Esophagus squamous epithelium (tissue), 5 donors: ENCODE results near the gene SACS. TPM values are rescaled to one million over a fixed set of nuclear protein-coding genes. Genes with fewer than 3 reads are reported as not detected.
"Not testable (repeated sequence)": the region's sequence is repeated elsewhere in the genome, so short reads cannot be mapped to it uniquely, and the experiment has no call there.

ENCODE experiments used
- DNase-seq: peaks from one replicate; lab custom pipeline; 2025; lab: John Stamatoyannopoulos, UW
- H3K27ac ChIP-seq, 4 donors: fragments of 200-600 bp; sonication (generic); one replicate each; pipeline ENCODE4 v1.5.1; 2016 to 2019; ENCODE audit warnings: mild to moderate bottlenecking in 1 of 4
- H3K27me3 ChIP-seq, 4 donors: fragments of 200-600 bp; sonication (generic); 1 replicate in 3 of 4; 2 replicates in 1 of 4; pipeline versions ENCODE4 v1.5.1 to v1.6.0; 2017 to 2021; ENCODE audit warnings: antibody characterized with exemption in 1 of 4
- H3K36me3 ChIP-seq, 3 donors: fragments of 200-600 bp; sonication (generic); one replicate each; pipeline ENCODE4 v1.5.1; 2016 to 2019
- H3K4me1 ChIP-seq, 3 donors: fragments of 200-600 bp; sonication (generic); one replicate each; pipeline ENCODE4 v1.5.1; 2017 to 2019
- H3K4me3 ChIP-seq, 4 donors: fragments of 200-600 bp; sonication (generic); 1 replicate in 3 of 4; 2 replicates in 1 of 4; pipeline ENCODE4 v1.5.1; 2016 to 2019; ENCODE audit warnings: mild to moderate bottlenecking in 2 of 4, moderate library complexity in 1 of 4
- H3K9me3 ChIP-seq, 3 donors: fragments of 200-600 bp; sonication (generic); one replicate each; pipeline ENCODE4 v1.5.1; 2016 to 2019
- CTCF ChIP-seq, 6 experiments: fragments of 450-650 bp in 4 of 6; fragments of 200-600 bp in 2 of 6; sonication (generic) in 2 of 6; IDR thresholded peaks; one replicate each; pipeline ENCODE4 v1.5.1; 2016 to 2019; ENCODE audit warnings: antibody characterized with exemption in 6 of 6, mild to moderate bottlenecking in 4 of 6, moderate library complexity in 4 of 6
- POLR2A ChIP-seq, 4 donors: fragments of 450-650 bp; IDR thresholded peaks; one replicate each; pipeline ENCODE4 v1.6.1; 2017; ENCODE audit warnings: antibody characterized with exemption in 4 of 4, mild to moderate bottlenecking in 4 of 4, moderate library complexity in 3 of 4
- WGBS, 2 donors: methylation state at CpG; one replicate each; pipeline ENCODE4 v1.1.5; 2018; 5-methylcytosine and 5-hydroxymethylcytosine counted together
- intact Hi-C: fragments of 100-400 bp; cut with DNase I; formaldehyde crosslinking; loops from one replicate; pipeline ENCODE4 v1.15.0; 2022
- total RNA-seq, 4 donors: library from RNA; depleted of rRNA; stranded (reverse); fragments of >200 nt; gene quantifications; one replicate each; pipeline ENCODE4 v1.1.0, GENCODE V29; 2016
- donor health status: DM: yes; HTN: yes; CAD: no.

SACS gene
- total RNA-seq, 4 donors from 2014 or later = 3.0 to 14.5 (median 10.6) TPM

- no peak for TF ChIP-seq CTCF (IDR thresholded peaks at IDR 0.05)
- no peak for TF ChIP-seq POLR2A (IDR thresholded peaks at IDR 0.05)
- Histone ChIP-seq H3K9me3 (no peaks in the 10 kb centered on the region), H3K36me3 (no peaks in the 10 kb centered on the region), H3K27me3 (no peaks in the 10 kb centered on the region), H3K4me1 (peaks cover 3 to 22% (median 6%) of the 10 kb centered on the region in 3 donors), H3K4me3 (no peak overlapping the region), H3K27ac (peak overlapping the region in 1 of 4 donors; percentile 22)
- DNase-seq = no peak
- WGBS, 2 donors = 44 to 63% methylated on average over 3 of the region's 3 CpGs
- intact Hi-C loops = no loop called here
Observed at GRCh38 chr13:23447927-23448326, 14.4 kb upstream of the SACS start.

DNA sequence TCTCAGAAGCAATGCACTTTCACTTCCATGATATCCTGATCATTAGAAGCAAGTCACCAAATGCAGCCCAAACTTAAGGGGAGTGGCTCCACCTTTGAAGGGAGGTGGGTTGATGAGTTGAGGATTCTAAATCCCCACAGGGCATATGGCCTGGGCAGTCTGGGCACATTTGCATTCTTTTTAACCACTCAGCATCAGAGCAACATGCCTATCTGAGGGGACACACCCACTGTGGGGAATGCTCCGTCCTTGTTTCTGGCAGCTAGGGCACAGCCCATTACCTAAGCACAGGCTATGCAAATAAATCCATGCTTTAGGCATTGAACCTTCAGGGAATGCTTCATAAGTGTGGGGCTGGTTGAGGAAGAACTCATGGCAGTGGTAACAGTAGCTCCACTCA, 12.3 kb upstream of the SACS start:
- Histone ChIP-seq H3K4me1 (peaks cover 3 to 15% (median 4%) of the 10 kb centered on the region in 3 donors), H3K27ac (no peak overlapping the region), H3K27me3 (no peaks in the 10 kb centered on the region), H3K9me3 (no peaks in the 10 kb centered on the region), H3K36me3 (no peaks in the 10 kb centered on the region), H3K4me3 (no peak overlapping the region)
- no peak for DNase-seq
- WGBS, 2 donors = 30 to 71% methylated on average over 1 of the region's 1 CpG
- TF ChIP-seq CTCF (IDR thresholded peaks at IDR 0.05) (no peak), POLR2A (IDR thresholded peaks at IDR 0.05) (no peak)
- intact Hi-C loops = no loop called here

GRCh38 chr13:23443878-23444277, 10.4 kb upstream of the SACS start:
- Histone ChIP-seq H3K27ac (no peak overlapping the region), H3K9me3 (no peaks in the 10 kb centered on the region), H3K4me1 (peaks cover 0 to 8% (median 3%) of the 10 kb centered on the region in 3 donors), H3K4me3 (no peak overlapping the region), H3K27me3 (no peaks in the 10 kb centered on the region), H3K36me3 (no peaks in the 10 kb centered on the region)
- intact Hi-C loops = no loop called here
- no peak for TF ChIP-seq CTCF (IDR thresholded peaks at IDR 0.05)
- WGBS, 2 donors = 85 to 86% methylated on average over 2 of the region's 2 CpGs
- no peak for DNase-seq

GRCh38 chr13:23443110-23443509, 9.6 kb upstream of the SACS start:
- no peak overlapping the region for H3K27ac ChIP-seq
- H3K27me3 ChIP-seq = no peaks in the 10 kb centered on the region
- DNase-seq = no peak
- no peaks in the 10 kb centered on the region for H3K36me3 ChIP-seq
- WGBS, 2 donors = 56 to 70% methylated on average over 2 of the region's 2 CpGs
- no peaks in the 10 kb centered on the region for H3K9me3 ChIP-seq
- H3K4me3 ChIP-seq = no peak overlapping the region
- TF ChIP-seq CTCF (IDR thresholded peaks at IDR 0.05) (no peak), POLR2A (IDR thresholded peaks at IDR 0.05) (no peak)
- intact Hi-C loops = no loop called here
- H3K4me1 ChIP-seq = peaks cover 0 to 8% (median 3%) of the 10 kb centered on the region in 3 donors

DNA sequence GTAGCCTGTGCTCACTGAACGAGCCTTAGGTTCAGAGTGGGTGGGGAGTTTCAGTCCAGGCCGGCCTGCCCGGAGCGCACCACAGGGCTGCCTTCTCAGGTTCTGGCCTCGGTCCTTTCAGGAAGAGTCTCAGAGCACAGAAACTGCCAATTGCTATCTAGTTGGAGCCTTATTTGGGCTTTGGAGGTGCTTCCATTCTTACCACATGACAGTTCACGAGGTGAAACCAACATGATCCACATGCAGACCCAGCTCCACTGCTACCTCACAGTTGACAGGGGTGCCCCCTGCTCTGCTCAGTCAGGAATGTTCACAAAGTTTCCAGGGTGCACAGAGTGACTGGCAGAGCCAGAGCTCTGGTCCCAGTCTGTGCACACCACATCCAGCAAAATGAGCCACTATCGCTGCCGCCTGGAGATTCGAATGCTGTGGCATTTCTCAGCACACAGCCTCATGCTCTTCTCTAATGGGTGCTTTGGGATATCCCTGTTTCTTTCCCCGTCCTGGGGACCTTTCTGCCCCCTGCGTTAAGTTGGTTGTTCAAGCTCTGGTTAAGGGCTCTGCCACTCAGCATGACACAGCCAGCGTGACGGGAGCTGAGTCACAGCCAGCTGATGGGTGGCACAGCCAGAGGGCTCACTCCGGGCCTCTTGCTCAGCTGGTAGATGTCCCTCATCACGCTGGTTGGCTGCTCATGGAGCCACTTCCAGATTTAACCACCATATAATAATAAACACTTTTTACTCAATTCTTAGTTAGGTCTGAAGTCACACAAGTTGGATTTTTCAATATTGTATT, 7.5 kb upstream of the SACS start:
- Histone ChIP-seq H3K4me3 (no peak overlapping the region), H3K9me3 (no peaks in the 10 kb centered on the region), H3K36me3 (no peaks in the 10 kb centered on the region), H3K27me3 (no peaks in the 10 kb centered on the region), H3K27ac (no peak overlapping the region), H3K4me1 (peaks cover 0 to 7% (median 3%) of the 10 kb centered on the region in 3 donors)
- intact Hi-C loops = no loop called here
- no peak for TF ChIP-seq POLR2A (IDR thresholded peaks at IDR 0.05)
- no peak for DNase-seq
- 82 to 88% methylated on average over 9 to 13 of the region's 15 CpGs for WGBS, 2 donors

GRCh38 chr13:23440324-23440723, 6.8 kb upstream of the SACS start:
- H3K36me3 ChIP-seq, DNase-seq, H3K9me3 ChIP-seq, H3K27ac ChIP-seq, H3K27me3 ChIP-seq, intact Hi-C loops, H3K4me3 ChIP-seq, H3K4me1 ChIP-seq: not testable (repeated sequence)
- 73 to 77% methylated on average over 6 of the region's 6 CpGs for WGBS, 2 donors
